Cortex of kidney (tissue), 1 donor: ENCODE results near the gene CAB39.

Source experiments
- DNase-seq: peaks from one replicate; lab custom pipeline; 2025; lab: John Stamatoyannopoulos, UW

Gene CAB39

DNA sequence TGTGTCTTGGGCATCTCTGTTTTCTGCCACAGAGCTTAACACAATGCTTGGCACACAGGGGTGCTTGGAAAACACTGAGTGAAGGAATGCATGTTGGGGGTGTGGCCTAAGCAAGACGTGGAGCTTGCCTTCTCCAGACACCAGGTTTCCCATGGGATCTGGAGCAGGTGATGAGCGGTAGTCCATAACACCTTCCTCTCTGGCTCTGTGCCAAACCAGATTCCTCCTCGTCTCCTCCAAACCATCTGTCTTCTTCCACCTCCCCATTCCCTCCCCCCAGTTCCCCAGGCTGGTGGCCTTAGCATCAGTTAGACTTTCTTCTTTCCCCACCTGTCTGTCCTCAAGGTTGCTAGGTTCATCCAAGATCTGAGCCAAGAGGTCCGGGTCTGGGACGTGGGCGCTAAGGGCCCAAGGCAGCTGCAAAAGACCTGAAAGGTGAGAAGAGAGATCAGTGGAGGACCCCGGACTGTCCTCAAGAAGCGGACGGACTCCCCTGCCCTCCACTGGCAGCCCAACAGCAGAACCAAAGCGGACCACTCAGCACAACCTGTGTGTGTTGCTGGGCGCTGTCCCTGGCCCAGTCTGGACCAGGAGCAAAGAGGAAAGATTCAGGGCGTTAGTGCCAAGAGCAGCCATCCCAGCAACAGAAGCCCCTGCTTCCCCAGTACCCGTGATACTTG is 150.9 kb downstream of the CAB39 start:
- DNase-seq: no peak

DNA sequence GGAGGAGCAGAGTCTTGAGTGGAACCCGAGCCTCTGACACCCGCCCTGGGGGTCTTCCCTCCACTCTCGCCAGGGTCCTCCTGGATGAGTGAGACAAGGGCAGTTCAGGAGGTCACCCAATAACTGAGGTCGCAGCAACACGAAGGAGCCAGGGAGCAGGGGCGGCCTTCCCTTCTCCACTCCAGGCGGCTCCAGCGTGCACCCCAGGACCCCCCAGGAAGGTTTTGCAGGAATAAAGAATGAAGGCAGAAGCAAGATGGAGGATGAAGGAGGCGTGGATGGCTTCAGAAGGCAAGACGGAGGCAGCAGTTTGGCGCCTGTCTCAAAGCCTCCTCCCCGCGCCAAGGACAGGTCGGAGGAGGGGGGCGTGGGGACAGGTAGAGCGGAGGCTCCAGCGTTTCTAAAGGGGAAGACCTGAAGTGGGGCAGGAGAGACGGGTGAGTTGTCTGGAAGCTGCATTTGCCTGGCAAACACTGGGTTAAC is 151.5 kb downstream of the CAB39 start:
- no peak for DNase-seq

DNA sequence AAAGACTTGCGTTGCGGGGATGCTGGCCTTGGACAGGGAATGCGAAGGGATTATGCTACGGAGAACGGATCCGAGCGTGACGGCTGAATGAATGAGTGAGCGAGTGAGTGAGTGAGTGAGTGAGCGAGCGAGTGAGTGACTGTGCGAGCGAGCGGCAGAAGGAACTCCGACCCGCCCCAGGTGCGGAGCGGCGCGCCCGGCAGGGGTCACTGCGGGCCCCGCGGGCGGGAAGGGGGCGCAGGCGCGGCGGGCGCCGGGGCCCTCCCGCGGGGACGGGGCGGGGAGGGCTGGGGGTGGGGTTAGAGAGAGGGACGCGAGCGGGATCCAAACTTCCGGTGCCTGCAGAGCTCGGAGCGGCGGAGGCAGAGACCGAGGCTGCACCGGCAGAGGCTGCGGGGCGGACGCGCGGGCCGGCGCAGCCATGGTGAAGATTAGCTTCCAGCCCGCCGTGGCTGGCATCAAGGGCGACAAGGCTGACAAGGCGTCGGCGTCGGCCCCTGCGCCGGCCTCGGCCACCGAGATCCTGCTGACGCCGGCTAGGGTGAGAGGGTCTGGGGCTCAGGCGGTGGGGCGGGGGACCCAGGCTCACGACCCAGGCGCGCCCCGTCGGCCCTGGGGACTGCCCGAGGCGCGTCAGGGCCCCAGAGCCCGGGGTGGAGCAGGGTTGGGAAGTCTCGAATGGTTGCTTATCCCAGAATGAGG is 152.1 kb downstream of the CAB39 start, which contains the start of gene ITM2C:
TSS of gene ITM2C (plus strand) at position 338 of the 702 bp plus-strand sequence. CDS start at position 422, 84 bp downstream.
- no peak for DNase-seq

DNA sequence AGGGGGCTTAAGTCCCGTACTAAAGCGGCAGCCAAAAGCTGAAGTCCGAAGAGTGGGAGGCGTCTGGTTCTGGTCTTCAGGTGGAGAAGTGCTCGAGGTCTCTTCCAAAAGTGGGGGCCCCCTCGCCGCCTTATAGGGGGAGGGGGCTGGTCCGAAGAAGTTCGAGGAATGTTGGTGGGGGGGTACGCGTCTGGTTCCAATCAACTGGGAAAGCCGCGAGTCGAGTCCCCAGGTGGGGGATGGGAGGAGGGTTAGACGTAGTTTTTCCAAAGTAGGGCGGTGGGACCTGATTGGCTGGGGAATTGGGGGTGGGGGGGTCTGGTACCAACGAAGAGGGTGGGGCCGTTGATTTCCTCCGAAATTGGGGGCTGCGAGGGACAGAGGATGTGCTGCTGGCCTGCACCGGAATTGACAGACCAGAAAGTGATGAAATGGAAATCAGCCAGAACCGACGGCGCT is 152.7 kb downstream of the CAB39 start:
- no peak for DNase-seq

DNA sequence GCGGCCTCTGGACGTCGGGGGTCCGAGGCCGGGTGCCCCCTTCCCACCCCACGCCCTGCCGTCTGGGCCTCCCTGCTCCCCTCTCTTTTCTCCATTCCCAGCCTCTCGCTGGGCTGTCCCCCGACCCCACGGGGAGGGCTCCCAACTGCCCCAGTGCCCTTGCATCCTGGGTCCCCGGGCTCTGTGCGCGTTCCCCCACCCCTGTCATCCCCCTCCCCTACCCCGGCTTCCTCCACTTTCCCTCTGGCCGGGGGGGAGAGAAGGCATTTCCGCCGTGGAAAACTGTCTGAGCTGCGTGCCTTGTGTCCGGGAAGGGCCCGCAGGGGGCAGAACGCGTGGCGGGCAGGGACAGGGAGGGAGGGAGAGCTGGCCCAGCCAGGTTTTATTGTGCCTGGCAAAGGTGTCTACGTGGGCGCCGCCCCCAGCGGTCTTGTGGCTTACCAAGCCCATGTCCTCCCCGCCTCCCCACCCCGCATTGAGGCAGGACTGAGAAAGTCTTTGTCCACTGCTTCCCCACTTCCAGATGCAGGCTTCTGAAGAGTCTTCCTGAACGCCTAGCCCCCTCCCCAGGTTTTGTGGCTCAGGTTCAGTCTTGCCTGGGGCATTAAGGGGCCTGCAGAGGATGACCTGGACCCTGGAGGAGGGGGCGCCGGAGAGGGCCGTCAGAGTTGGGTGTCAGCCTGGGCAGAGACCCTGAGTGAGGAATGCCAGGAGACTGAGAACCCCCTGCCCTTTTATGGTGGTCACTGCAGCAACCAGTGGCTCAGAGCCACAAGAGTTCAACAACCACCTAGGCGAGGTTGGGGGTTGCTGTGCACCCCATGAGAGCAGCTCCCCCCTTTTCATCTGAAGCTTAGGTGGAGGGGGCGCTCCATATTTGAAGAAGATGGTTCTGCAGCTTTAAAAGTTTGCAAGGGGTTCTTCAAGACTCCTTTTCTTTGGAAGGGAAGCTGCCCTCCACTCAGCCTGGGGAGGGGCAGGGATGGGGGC is 153.4 kb downstream of the CAB39 start:
- no peak for DNase-seq

DNA sequence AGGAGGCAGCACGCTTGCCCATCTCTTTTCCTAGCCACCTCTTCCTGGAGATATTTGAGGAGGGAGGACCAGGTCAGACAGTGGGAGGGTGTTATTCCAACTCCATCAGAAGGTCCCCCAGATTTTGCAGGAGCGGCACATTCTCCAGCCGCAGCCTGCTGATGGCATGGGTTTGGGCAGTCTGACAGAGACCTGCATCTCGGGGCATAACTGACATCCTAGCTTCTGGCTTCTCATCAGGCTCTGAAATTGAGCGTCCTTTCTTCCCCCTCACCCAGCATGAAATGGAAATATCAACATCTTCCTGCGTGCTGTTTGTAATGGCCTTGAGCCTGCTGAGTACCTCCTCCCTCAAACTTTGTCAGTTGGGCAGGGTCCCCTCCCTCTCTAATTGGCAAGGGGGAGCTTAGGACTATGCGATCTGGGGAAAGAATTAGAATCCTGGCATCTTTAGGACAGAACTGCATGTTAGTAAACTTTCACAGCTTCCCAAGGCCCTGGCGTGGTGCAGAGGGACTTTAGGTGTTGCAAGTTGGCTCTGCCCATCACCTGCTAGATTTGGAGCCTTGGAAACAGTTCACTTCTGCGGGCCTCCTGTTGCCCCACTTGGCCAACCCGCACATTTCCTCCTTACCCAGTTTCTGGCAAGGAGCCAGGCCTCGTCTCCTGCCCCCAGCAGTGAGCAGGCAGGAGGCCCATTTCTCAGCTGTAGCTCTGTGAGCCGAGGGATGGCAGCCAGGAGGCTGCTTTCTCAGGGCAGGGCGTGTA is 154.3 kb downstream of the CAB39 start:
- no peak for DNase-seq

DNA sequence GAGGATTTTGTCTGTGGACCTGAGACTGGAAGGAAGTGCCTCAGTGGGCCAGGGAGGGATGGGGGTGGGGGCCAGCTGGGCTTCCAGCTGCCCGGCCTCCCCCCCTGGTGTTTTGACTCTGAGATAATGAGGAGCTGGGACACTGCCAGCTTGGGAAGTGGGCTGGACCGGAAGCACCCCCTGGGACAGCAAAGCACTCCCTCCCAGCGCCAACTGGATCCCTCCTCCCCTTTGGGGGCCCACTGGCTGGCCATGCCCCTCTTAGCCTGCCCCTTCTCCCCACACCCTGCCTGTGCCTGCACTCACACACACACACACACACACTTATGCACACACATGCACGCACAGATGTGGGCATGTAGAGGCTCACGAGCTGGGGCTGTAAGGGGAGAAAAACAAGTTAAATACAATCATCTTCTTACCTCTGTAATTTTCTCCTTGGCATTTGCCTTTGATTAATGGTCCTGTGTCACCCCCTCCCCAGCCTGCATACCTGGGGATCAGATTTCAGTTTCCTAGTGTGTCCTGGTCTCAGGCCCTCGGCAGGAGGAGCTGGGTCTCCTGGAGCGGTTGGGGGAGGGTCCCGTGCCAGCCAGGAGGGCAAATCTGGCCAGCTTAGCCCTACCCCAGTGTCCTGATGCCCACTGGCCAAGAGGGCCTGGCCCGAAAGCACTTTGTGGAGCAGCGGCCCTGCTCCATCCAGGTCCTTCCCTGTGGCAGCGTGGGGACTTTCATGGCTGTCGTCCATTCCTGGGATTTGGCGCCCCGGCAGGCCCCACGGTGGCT is 155.7 kb downstream of the CAB39 start:
- no peak for DNase-seq

DNA sequence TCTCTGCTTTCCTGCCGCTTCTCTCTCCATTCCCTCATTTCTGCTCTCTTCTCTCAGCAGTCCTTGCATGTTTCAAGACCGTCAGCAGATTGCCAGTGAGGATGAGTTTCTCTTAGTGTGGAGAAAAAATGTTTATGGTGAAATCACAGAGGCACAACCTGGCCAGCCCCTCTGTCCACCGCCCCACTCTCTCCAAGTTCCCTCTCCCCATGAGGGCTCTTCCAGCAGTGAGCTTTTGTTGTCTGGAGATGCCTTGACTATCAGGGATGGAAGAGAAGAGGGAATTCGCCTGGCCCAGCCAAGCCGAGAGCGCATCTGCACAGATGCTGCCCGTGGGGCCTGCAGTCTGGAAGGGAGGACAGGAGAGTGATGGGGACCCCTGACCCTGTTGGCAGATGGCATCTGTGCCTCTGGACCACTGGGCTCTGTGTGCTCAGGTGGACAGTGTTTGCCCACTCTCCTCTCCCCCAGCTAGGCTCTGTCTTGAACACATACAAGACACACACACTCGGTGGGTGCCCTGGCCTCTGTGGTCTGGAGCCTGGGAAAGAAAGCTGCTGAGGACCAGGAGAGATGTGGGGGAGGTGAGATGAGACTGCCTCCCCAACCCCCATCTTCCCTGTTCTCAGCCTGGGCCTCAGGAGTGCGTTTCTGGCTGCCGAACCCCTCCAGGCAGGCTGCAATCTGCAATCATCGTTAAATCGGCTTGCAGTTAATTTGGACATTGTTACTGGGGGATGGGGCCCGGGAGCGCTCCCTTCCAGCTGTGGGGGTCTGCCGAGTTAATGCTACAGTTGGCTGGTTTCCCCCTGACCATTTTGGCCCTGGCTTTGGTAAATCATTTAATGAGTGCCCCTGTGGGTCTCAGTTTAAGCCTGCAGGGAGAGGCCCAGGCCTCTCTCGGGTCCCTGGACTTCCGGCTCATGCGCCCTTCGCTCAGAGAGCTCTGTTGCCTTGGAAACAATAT is 156.6 kb downstream of the CAB39 start:
- DNase-seq: no peak

DNA sequence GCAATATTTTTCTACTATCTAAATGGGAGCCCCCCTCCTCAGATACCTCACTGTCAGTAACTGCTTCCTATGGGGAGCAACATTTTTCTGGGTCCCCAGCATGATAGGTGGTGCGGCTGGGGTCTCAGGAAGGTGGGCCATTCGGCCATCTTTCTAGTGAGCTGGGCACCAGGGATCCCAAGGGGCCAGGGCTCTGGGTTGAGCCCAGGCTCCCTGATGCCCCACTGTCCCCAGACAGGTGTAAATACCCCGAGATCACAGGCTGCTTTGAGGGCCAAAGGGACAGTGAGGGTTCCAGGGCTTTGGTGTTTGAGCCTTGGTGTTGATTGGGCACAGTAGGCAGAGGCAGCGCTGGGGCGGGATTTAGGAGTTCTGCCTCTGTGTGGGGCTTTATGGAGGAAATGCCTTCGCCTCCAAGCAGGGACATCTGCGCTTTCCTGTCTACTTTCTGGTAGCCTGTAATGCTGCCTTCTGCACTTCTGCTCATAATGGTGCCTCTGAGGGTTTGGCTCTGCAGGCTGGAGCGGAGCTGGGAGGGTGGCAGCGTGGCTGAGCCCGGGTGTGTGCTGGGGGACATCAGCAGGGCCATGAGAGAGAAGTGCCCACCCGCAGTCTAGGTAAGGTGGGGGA is 157.4 kb downstream of the CAB39 start:
- no peak for DNase-seq
